GM18505 (cell line): ENCODE results near the gene ZNF436.
"Not testable (repeated sequence)": the region's sequence is repeated elsewhere in the genome, so short reads cannot be mapped to it uniquely, and the experiment has no call there.

Experiments used
- ATAC-seq: cut with Tn5 transposase; IDR thresholded peaks from one replicate; pipeline ENCODE4 v1.9.1; 2021; ENCODE audit not compliant: unreplicated experiment
- POLR2A ChIP-seq: IDR thresholded peaks from 4 replicates; pipeline ENCODE4 v1.6.1; 2011; ENCODE audit warnings: borderline replicate concordance; ENCODE audit not compliant: insufficient read depth, insufficient read length; ENCODE audit errors: extremely low read depth

Gene ZNF436

GRCh38 chr1:23344111-23344986 lies 25.3 kb downstream of the ZNF436 start, which contains the start of gene HNRNPR:
HNRNPR (minus strand) TSS chr1:23344284; CDS start chr1:23341008, 3,276 bp downstream.
- TF ChIP-seq POLR2A, result peak; percentile 88
- peak; percentile 89 for ATAC-seq

GRCh38 chr1:23343221-23344110 lies 26.2 kb downstream of the ZNF436 start:
- peak; percentile 13 for TF ChIP-seq POLR2A
- peak; percentile 22 for ATAC-seq

GRCh38 chr1:23341931-23342692 lies 27.5 kb downstream of the ZNF436 start:
- no peak for TF ChIP-seq POLR2A
- ATAC-seq, result no peak

GRCh38 chr1:23339632-23340031 lies 30.0 kb downstream of the ZNF436 start:
- no peak for TF ChIP-seq POLR2A
- no peak for ATAC-seq

GRCh38 chr1:23337869-23338268 lies 31.8 kb downstream of the ZNF436 start:
- TF ChIP-seq POLR2A, result no peak
- no peak for ATAC-seq

- ATAC-seq, result no peak
- TF ChIP-seq POLR2A, result no peak
Observed at GRCh38 chr1:23331713-23332112, 37.9 kb downstream of the ZNF436 start.

- ATAC-seq, result no peak
- no peak for TF ChIP-seq POLR2A
Observed at GRCh38 chr1:23330846-23331245, 38.8 kb downstream of the ZNF436 start.

- TF ChIP-seq POLR2A, result no peak
- no peak for ATAC-seq
Observed at GRCh38 chr1:23325393-23325792, 44.2 kb downstream of the ZNF436 start.

GRCh38 chr1:23322770-23323169 lies 46.9 kb downstream of the ZNF436 start:
- TF ChIP-seq POLR2A, result no peak
- ATAC-seq, result no peak

GRCh38 chr1:23310280-23310679 lies 59.4 kb downstream of the ZNF436 start:
- not testable (repeated sequence) for ATAC-seq
